ENCODE results near the gene AP3D1.

AP3D1 gene

DNA sequence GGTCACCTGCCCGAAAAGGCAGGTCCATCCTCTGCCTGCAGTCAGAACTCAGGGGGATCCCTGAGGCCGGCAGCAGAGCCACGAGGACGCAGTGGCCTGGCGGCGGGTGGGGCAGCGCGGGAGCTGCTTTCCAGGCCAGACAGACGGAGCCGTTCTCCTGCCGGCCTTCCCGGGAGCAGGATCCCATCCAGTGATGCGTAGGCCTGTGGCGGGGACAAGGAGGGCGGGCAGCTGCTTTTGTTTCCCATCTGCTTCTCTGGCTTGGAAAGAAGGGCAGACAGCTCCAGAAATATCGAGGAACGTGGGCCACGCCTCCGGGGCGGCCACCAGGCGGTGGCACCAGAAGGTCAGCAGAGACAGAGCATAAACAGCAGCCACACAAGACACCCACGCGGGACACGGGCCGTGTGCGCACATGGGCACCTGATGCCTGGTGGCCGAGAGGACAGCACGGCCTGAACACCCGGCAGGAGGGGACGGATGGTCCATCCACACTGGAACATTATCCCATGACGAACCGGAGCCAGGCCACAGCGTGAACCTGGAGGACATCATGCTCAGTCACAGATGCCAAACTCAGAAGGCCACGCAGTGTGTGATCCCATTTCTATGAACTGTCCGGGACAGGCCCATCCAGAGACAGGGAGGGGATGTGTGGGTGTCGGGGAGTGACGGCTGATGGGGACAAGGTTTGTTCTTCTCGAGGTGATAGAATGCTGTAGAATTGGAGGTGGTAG lies 86.4 kb downstream of the AP3D1 start:
- no peak for TF ChIP-seq GATA2 (IDR thresholded peaks at IDR 0.05; ENCODE audit: low read depth, low read length)
- TF ChIP-seq GATA3 (IDR thresholded peaks at IDR 0.05; ENCODE audit: low read depth, low read length) = no peak

DNA sequence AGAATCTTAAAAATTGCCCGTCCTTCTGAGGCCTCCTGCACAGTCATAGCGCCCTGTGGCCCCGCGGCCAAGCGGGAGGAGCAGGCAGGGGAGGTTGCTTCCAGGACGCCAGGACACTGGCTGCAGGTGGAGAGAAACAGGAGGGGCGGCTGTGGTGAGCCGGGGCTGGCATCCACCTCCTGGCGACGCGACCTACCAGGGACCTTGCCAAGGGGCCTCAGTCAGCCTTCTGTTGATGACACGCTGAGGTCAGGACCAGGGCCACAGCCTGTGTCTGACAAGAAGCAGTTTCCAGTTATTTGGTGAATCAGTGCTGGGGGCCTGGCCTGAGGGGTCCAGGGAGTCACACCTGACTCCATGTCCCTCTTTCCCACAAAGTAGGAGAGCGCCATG lies 87.0 kb downstream of the AP3D1 start:
- no peak for TF ChIP-seq GATA3 (IDR thresholded peaks at IDR 0.05; ENCODE audit: low read depth, low read length)
- no peak for TF ChIP-seq GATA2 (IDR thresholded peaks at IDR 0.05; ENCODE audit: low read depth, low read length)

DNA sequence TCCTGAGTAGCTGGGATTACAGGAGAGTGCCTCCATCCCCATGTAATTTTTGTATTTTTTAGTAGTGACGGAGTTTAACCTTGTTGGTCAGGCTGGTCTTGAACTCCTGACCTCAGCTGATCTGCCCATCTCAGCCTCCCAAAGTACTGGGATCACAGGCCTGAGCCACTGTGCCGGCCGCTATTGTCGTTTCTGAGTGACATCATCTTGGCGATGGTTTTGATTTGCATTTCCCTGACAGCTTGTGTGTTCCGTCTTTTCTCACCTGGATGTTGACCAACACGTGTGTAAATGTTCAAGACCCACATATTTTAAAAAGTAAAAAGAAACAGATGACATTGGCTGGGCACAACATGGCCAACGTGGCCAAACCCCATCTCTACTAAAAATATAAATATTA lies 87.5 kb downstream of the AP3D1 start:
- TF ChIP-seq GATA3 (IDR thresholded peaks at IDR 0.05; ENCODE audit: low read depth, low read length) (no peak), GATA2 (IDR thresholded peaks at IDR 0.05; ENCODE audit: low read depth, low read length) (no peak)

DNA sequence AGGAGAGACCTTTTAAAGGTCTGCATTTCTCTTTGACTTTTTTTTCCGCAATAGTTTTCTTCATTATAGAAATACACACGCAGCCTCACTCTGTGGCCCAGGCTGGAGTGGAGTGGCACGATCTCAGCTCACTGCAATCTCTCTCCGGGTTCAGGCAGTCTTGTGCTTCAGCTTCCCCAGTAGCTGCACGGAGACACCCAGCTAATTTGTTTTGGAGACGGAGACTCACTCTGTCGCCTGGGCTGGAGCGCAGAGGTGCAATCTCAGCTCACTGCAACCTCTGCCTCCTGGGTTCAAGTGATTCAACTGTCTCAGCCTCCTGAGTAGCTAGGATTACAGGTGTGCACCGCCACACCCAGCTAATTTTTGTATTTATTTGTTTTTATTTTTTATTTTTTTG lies 88.6 kb downstream of the AP3D1 start:
- TF ChIP-seq GATA3 (IDR thresholded peaks at IDR 0.05; ENCODE audit: low read depth, low read length) = no peak
- TF ChIP-seq GATA2 (IDR thresholded peaks at IDR 0.05; ENCODE audit: low read depth, low read length) = no peak

DNA sequence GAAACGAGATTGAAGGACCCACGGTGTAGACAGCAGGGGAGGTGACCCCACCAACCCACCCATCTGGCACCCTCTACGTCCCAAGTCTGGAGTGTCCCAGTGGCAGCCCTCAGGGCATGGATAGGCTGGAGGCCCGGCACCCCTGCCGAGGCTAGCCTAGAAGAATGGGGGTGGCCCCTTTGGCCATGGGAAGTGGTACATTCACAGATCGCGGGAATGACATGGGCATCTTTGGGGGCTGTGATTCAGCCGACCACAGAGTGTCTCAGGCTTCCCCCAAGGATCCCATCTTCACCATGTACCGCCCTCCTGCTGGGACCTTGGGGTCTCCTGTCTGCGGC lies 89.0 kb downstream of the AP3D1 start:
- TF ChIP-seq GATA2 (IDR thresholded peaks at IDR 0.05; ENCODE audit: low read depth, low read length) = no peak
- no peak for TF ChIP-seq GATA3 (IDR thresholded peaks at IDR 0.05; ENCODE audit: low read depth, low read length)

DNA sequence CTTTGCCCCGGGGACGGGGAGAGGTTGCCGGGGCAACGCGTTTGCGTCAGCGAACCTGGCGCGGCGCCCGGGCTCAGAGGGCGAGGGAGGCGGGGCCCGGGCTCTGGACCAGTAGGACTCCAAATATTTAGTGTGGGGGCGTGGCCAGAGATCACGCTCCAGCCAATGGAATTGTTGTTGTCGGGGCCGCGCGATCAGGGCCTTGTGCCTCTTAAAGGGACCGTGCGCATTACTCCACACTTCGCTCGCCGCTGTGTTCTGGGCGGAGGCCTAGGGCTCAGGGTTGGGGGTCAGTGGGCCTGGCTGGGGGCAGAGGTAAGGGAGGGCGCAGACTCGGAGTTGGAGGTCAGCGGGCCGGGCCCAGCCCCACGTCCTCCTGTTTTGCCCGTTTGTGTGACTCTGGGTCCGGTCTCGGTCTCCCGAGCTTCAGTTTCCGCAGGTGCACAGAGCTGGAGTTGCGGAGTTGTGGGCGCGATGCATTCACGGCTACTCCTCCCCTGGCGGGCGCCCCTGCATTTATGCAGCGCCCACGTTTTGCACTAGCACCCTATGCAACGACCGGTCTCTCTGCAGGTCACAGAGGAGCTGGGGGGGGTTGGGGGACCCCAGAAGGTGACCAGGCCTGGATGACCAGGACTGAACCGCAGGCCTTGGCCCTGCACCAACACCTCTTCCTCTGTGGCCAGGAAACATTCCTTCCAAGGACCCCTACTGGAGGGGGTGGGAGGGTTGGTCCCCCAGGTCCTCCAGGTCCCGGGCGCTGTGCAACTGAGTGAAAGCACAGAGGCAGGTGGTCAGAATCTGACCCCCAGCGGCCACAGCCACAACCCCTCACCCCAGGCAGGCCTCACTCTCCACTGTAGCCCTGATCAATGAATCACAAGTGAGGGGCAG lies 89.6 kb downstream of the AP3D1 start:
- TF ChIP-seq GATA3 (IDR thresholded peaks at IDR 0.05; ENCODE audit: low read depth, low read length) (no peak), GATA2 (IDR thresholded peaks at IDR 0.05; ENCODE audit: low read depth, low read length) (no peak)

DNA sequence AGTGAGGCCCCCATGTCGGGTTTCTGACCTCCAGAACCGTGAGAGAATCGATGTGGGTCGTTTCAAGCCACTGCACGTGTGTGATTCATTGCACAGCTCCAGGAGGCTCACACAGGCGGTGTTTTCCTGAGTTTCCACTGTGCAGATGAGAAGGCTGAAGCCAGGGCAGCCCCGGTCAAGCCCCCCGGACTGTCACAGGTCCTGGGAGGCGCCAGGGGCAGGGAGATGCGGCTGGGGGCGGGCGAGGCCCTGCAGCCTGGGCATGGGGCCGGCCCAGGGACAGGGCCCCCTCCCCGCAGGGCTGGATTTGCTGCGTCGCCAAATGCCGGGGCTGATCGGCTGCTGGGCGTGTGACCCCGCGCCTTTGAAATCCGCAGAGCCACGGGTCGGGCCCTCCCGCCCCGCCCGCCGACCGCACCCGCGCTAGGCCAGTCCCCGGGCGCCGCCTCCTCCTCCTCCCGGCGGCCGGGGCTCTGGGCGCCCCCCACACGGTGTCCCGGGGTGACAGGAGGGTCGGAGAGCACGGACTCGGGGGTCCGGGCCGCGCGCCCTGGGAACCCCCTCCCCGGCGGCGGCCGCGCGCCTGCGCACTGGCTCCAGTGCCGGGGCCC lies 90.4 kb downstream of the AP3D1 start:
- no peak for TF ChIP-seq GATA2 (IDR thresholded peaks at IDR 0.05; ENCODE audit: low read depth, low read length)
- no peak for TF ChIP-seq GATA3 (IDR thresholded peaks at IDR 0.05; ENCODE audit: low read depth, low read length)

DNA sequence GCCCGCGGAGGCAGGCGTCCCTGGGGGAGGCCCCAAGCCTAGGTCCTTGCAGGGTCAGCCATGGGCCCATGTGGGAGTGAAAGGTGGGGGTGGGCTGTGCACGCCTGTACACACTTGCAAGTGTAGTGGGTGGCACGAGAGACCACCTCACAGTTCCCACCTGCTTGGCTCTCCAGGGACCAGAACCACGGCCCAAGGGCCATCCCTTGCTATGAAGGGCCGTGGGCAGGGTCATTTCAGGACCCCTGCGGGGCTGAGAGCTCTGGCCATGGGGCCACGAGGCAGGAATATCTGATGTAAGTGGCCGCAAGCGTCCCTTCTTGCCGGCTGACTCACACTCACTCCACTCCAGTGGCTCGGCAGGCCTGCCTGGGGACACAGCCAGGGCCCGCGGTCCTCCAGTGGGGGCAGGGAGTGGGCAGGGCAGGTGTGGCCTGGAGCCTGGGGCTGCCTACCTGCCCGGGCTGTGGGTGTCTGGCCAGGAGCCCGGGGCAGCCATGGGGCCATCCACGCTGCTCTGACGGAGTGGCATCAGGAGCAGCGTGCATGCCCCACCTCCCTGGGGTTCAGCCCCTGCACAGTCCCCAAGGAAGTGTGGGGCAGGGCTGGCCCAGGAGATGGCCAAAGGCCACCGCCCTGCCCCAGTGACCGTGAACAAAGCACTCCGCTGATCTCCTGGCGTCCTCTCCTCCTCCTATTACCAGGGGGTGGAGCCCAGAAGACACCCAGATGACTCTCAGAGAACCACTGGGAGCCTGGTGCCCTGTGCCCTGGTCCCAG lies 91.8 kb downstream of the AP3D1 start:
- no peak for TF ChIP-seq GATA2 (IDR thresholded peaks at IDR 0.05; ENCODE audit: low read depth, low read length)
- no peak for TF ChIP-seq GATA3 (IDR thresholded peaks at IDR 0.05; ENCODE audit: low read depth, low read length)

DNA sequence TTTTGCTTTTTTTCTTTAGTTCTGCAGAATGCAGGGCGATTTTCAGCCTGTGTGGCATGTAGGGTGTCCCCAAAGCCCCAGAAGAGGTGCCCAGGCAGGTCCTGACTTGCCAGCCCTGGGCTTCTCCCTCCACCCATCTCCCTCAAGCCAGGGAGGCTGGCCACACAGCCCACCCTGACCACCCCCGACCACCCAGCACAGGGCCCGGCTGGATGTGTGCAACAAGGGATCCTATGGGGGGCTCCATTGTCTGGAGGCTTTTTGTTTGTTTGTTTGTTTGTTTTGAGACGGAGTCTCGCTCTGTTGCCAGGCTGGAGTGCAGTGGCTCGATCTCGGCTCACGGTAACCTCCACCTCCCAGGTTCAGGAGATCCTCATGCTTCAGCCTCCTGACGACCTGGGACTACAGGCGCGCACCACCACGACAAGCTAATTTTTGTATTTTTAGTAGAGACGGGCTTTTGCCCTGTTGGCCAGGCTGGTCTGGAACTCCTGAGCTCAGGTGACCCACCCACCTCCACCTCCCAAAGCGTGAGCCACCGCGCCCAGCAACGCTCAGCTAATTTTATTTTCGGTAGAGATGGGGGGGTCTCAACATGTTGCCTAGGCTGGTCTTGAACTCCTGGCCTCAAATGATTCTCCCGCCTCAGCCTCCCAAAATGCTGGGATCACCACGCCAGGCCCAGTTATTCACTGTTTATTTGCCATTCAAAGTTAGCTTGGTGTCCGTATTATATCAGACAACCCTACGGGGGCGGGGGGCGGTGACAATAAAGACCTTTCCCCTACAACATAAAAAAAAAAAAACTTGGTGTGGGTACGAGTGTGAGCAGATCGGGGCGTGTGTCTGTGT lies 92.6 kb downstream of the AP3D1 start:
- TF ChIP-seq GATA3 (IDR thresholded peaks at IDR 0.05; ENCODE audit: low read depth, low read length) = no peak
- TF ChIP-seq GATA2 (IDR thresholded peaks at IDR 0.05; ENCODE audit: low read depth, low read length) = no peak

DNA sequence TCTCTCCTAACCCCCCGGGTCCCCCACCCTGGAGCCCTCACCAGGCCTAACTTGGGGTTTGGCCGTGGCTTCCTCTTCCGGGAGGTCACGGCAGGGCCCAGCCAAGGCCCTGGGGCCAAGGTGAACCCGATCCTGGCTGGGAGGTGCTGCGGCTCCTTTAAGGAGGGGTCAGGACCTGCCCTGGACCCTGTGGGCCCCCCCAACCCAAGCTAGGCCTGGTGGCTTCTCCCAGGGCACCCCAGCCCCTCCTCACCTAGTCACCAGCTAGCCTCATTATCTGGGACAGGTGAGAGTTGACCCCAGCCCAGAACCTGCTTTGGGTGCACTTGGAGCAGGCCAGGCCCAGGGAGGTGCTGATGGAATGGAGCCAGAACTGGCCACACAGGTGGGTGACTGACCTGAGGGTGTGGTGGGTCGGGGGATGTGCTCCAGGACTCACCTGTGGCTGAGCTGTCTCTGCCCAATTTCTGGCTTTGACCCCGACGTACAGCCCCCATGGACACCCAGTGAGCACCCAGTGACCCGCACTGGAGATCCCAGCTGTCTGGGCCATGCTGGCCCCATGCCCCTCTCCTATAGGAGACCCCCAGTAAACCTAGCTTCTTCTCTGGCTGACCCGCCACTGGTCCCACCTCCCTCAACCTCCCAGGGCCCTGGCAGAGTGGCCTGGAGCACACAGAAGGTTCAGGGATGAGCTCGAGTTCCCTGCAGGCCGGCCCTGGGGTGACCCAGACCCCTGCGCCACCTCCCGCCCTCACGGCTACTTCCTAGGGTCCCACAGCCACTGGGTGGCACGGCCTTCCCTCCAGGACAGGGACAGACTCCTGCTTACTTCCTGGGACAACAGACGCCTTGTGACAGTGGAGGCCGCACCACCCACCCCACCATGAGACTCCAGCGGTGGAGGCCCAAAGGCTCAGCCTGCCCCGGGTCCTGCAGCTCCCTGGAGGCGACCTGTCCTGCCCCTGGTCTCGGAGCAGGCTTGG lies 93.6 kb downstream of the AP3D1 start:
- TF ChIP-seq GATA2 (IDR thresholded peaks at IDR 0.05; ENCODE audit: low read depth, low read length) (no peak), GATA3 (IDR thresholded peaks at IDR 0.05; ENCODE audit: low read depth, low read length) (no peak)

DNA sequence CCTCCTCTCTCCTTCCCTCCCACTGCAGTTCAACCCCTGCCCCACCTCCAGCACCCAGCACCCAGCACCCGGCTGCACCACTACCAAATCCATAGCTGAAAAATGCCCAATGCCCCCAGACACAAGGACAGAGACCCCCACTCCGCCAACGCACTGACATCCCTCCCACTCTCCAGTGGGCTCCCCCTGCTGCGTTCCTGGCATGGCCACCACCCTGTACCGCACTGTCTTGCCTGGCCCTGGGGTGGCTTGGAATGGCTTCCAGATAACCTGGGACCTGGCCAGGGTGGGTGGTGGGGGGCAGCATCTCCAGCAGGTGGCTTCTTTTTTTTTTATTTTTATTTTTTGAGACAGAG lies 94.6 kb downstream of the AP3D1 start:
- no peak for TF ChIP-seq GATA2 (IDR thresholded peaks at IDR 0.05; ENCODE audit: low read depth, low read length)

Measured in SH-SY5Y (cell line).